AML-193 (cell line): ENCODE results near the gene KRT86.
"Not testable (repeated sequence)": the region's sequence is repeated elsewhere in the genome, so short reads cannot be mapped to it uniquely, and the experiment has no call there.

Experiments
- DNase-seq, 2 experiments: peaks; one replicate each; lab custom pipeline; 2025; lab: John Stamatoyannopoulos, UW

KRT86 gene

DNA sequence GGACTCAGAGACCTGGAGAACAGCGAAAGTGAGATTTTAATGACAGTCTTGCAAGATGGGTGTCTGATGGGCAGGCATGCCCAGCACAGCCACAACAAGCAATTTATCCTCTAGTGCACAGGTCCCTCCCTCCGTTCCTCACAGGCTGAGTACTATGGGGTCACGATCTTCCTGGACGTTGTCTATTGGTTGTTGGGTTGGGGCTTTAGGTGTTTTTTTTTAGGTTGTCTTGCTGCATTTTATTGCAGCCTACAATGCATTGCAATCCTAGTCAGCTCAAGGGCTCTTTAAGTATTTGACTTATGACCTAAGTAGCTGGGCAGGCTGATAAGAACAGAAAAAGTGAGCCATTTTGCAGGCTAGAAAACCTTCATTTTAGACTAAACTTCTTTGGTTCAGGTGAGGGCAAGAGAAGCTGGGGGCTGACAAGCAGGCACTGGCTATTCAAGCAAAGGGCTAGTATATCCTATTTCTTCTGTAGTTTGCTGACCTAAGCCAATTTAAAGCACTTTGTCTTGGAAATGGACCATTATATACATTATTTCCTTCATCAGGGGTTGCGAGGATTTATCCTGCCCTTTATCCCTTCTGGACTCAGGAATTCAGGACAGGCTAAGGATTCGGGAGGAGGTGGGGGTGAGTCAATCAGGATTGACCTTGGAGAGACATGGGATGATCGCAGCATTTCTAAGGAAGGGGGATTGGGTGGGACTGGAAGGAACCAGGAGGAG lies 35.4 kb upstream of the KRT86 start:
- DNase-seq, result no peak

- DNase-seq, result no peak
These were observed 34.7 kb upstream of the KRT86 start for GRCh38 chr12:52239767-52240166.

- not testable (repeated sequence) for DNase-seq
These were observed 34.2 kb upstream of the KRT86 start for GRCh38 chr12:52240247-52240646.

- no peak for DNase-seq
These were observed 33.1 kb upstream of the KRT86 start for GRCh38 chr12:52241205-52241842.

DNA sequence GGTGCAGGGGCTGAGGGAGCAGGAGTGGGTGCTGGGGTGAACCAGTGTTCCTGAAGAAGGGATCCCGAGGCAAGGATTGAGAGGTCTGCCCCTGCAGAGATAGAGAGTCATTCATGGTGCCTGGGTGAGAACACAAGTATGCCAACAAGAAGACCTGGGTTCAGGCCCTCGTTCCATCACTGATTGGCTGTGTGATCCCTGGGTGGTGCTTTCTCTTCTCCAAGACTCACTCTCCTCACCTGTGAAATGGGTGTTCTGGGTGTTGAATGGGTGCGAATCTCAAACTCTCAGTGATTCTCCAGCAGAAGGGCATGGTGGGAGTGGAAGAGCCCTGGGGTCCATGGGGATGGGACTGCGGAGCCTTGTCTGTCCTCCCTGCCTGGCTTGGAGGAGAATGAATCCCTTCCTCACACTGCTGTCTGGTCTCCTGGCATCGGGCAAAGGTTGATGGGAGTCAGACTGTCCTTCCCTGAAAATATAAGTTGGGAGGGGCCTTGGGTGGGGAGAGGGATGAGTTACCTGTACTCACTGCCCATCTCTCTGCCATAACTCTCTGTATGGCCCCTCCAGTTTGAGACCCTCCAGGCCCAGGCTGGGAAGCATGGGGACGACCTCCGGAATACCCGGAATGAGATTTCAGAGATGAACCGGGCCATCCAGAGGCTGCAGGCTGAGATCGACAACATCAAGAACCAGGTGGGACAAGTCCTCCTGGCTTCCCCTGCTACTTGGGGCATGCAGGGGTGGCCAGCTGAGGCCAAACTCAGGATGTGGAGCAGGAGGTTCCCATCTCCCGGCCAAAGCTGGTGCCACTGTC lies 31.8 kb upstream of the KRT86 start:
- no peak for DNase-seq

GRCh38 chr12:52243259-52243855 lies 31.1 kb upstream of the KRT86 start:
- DNase-seq, result no peak

DNA sequence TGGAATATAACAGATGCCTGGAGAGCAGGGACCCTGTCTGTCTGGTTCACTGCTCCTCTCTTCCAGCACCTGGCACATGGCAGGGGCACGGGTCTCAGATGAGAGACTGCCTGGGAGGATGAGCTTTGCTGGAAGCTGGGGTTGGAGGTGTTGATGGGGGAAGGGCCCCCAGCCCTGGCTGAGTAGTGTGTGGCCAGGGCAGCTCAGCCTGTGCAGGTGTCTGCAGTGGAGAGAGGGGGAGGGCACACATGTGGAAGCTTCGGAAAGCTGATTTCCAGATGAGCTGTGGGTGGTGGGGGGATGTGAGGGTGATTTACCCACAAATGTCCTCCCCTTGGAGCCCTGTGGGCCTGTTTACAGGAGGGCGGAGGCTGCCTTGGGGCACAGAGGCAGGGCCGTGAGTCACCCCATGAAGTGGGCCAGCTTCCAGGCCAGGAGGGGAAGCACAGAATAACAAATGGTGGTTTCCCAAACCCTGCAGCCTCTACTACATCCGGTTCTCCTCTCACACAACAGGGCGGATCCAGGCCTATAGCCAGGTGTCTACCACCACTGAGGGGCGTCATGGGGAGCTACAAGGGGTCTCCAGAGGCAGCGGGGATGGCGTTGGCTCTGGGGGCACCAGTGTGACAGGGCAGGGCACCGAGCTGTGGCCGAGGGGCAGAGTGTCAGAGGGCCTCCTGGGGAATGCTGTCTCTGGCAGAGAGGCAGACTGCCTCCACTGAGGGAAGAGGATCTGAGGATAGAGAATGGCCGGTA lies 30.4 kb upstream of the KRT86 start:
- peak; percentile 76 to 82 for DNase-seq

DNA sequence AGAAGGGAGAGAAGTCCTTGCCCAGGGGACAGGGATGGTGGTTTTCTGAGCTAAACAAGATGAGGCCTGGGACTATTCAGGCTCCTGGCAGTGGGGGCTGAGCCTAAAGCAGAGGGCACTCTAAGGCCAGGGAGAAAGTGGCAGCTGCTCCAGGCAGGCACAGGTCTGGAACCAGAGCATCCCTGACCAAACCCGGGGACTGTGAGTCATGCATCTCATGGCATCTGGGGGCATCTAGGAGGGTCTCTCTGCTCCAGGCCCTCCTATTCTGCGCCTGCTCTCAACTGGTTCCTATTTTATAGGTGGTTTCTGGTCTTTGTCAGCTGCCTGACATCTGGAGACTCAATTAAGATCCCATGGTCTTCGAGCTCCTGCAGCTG lies 29.8 kb upstream of the KRT86 start:
- DNase-seq, result no peak

GRCh38 chr12:52245259-52245961 lies 29.0 kb upstream of the KRT86 start:
- DNase-seq, result no peak

DNA sequence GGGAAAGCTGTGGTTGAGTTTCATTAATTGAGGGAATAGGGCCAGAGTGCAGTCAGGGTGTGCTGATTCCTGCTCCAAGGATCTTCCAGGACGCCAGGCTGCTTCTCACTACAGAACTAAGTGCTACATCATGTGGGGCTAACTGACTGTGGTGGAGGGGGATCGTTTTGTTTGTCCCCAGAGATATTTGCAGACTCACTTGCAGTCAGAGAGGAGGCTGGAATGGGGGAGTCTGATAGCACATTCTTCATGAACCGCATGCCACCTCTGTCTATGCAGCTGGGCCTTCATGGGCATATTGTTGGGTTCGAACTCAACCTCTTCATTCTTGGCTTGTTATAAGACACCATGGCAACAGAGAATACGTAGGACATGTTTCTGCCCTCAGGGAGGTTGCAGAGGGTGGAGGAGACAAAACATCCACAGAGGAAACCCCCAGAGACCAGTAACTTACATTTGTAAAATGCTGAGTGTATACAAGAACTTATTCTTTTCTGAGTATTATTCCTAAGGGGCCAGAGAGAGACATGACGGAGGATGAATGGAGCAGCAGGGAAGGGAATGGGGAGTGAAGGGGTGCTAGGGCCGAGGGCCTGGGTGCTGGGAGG lies 28.4 kb upstream of the KRT86 start:
- DNase-seq, result no peak

DNA sequence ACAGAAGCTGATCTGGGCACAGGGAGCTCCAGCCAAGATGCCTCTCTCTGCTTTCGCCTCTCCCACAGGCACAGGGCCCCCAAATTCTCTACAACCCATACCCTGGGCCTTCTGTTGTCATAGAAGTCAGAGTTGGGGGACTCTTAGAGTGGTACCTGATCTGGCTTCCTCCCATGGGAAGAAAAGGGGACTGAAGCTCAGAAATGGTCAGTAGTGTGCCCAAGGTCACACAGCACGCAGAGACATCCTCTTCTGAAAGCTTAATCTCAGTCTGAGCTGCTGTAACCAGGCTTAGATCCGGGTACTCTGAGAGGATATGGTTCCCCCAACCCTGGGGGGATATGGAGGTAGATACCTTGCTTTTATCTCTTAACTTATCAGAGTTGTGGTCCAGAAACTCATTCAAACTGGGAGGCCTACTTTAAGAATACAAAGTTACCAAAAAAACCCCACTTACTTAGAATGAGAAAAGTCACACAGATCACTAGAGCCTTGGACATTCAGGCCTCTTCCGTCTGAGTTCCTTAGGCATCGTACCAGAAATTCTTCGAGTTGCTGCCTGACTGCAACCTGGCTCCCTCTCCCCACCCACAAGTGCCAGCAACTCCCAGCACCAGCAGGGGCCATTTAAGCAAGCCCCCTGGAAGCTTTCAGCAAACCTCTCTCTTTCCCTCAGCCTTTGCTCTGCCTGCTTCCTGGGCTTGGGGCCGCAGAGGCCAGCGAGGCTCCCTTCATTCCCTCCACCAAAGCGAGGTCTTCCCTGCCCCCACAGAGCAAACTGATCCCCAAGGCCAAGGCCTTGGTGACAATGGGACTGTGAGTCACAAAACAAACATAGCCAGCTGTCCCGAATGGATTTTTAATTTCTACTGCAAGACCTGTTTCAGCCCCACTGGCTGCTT lies 27.5 kb upstream of the KRT86 start:
- no peak for DNase-seq

GRCh38 chr12:52247622-52248540 lies 26.6 kb upstream of the KRT86 start:
- DNase-seq, result no peak

GRCh38 chr12:52248541-52249461 lies 25.6 kb upstream of the KRT86 start:
- DNase-seq, result no peak

- no peak for DNase-seq
These were observed 24.9 kb upstream of the KRT86 start for GRCh38 chr12:52249511-52250047.

DNA sequence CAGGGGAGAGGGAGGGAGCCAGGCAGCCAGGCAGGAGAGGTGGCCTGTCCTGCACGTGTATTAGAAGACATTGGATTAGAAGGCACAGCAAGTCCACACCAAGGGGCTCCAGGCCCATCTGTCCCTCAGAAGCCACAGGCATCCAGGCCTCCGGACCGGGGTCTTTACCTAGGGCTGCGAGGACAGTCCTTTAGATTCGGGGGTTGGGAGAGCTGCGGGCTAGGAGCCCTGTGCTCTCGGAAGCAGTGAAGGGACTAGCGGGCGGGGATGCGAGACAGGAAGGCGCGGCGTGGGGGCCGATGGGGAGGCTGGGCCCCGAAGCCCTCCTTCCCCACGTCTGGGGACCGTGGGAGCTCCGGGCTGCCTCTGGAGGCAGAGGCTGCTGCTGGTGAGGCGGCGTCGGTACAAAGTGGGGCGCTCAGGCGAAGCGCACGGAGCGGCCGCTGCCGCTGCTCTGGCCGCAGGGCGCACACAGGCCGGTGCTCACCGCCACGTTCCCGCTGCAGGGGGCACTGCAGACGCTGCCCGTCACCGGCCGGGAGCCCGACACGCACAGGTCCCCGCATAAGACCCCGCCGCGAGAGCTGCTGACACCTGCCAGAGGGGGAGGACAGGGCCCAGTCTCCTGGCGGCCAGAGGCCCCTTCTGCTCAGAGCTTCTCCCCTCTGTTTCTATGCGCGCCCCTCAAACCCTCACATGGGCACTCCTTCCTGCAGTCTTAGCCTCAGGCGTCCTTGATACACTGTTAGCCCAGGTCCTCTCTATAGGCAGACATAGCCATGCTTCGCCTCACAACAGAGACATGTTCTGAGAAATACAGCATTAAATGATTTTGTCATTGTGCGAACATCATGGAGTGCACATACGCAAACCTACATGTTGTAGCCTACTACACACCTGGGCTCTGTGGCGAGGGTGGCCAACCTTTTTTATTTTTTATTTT lies 24.1 kb upstream of the KRT86 start:
- DNase-seq, result no peak
